ENCODE results near the gene TBC1D24. TPM values are rescaled to one million over a fixed set of nuclear protein-coding genes. Genes with fewer than 3 reads are reported as not detected.
"Not testable (repeated sequence)": the region's sequence is repeated elsewhere in the genome, so short reads cannot be mapped to it uniquely, and the experiment has no call there.

TBC1D24 gene
- total and polyA plus RNA-seq, 11 donors, result 4.0 to 19.2 (median 11.6) TPM

GRCh38 chr16:2550283-2550878 lies 75.5 kb downstream of the TBC1D24 start:
- H3K27me3 ChIP-seq; DNase-seq; H3K36me3 ChIP-seq; ATAC-seq; intact Hi-C loops (cut with DNase I); H3K4me3 ChIP-seq; H3K27ac ChIP-seq; H3K9me3 ChIP-seq: not testable (repeated sequence)
- H3K4me1 ChIP-seq, result peaks cover 0 to 11% (median 0%) of the 10 kb centered on the region in 12 donors
- WGBS, 4 donors, result 64 to 100% methylated on average over 1 of the region's 14 CpGs; no CpG with 5 or more reads in 2 of the 4 donors

GRCh38 chr16:2551420-2551889 lies 76.5 kb downstream of the TBC1D24 start:
- H3K9me3 ChIP-seq; intact Hi-C loops (cut with DNase I); H3K36me3 ChIP-seq; DNase-seq; H3K27me3 ChIP-seq; H3K4me3 ChIP-seq; H3K27ac ChIP-seq; H3K4me1 ChIP-seq; ATAC-seq: not testable (repeated sequence)
- 61 to 77% (median 71%) methylated on average over 12 to 17 of the region's 17 CpGs for WGBS, 4 donors

GRCh38 chr16:2554709-2555425 lies 79.9 kb downstream of the TBC1D24 start:
- H3K4me1 ChIP-seq; H3K36me3 ChIP-seq; H3K27ac ChIP-seq; intact Hi-C loops (cut with DNase I); H3K9me3 ChIP-seq; DNase-seq; H3K4me3 ChIP-seq; H3K27me3 ChIP-seq: not testable (repeated sequence)
- peak in 1 of 4 donors; percentile 37 for ATAC-seq
- WGBS, 4 donors, result no CpG with 5 or more reads among the region's 13 CpGs

MicroRNAs within 50 kb of the gene (microRNA counts, 767-probe panel; counts per million panel counts)
- 0 to 71.6 counts per million in 2 donors for microRNA hsa-miR-3178

Small RNAs within 50 kb of the gene (microRNA-seq; reads per million reads assigned to microRNA genes)
- gene MIR3178 (0 to 0.41 (median 0) reads per million in 4 donors), gene MIR6767 (0 reads per million in 4 donors), gene MIR6768 (0 reads per million in 4 donors)

Other genes with a start within 250 kb of the TBC1D24 start
- gene DNASE1L2, start 238.7 kb upstream of the TBC1D24 start, total RNA-seq, result under 1 TPM in 7 of 9 donors, not detected in 2; 0.12 to 0.51 (median 0.34) TPM
- under 1 TPM; 0.18 to 0.50 TPM for gene DNASE1L2, start 238.7 kb upstream of the TBC1D24 start, polyA plus RNA-seq
- 100 to 1,000 TPM in 8 of 9 donors, 10 to 100 TPM in 1; 84.6 to 178 (median 142) TPM for gene ECI1, start 223.5 kb upstream of the TBC1D24 start, total RNA-seq
- gene ECI1, start 223.5 kb upstream of the TBC1D24 start, polyA plus RNA-seq, result 100 to 1,000 TPM; 146 to 340 TPM
- 100 to 1,000 TPM; 100 to 154 (median 120) TPM for gene RNPS1, start 207.0 kb upstream of the TBC1D24 start, total RNA-seq
- 100 to 1,000 TPM in 1 of 2 donors, 10 to 100 TPM in 1; 73.9 to 193 TPM for gene RNPS1, start 207.0 kb upstream of the TBC1D24 start, polyA plus RNA-seq
- gene ABCA3, start 134.4 kb upstream of the TBC1D24 start, total RNA-seq, result 10 to 100 TPM in 5 of 9 donors, 1 to 10 TPM in 4; 8.0 to 16.5 (median 10.0) TPM
- 1 to 10 TPM; 6.7 to 8.8 TPM for gene ABCA3, start 134.4 kb upstream of the TBC1D24 start, polyA plus RNA-seq
- 1 to 10 TPM in 7 of 9 donors, under 1 TPM in 2; 0.67 to 6.0 (median 1.6) TPM for gene CCNF, start 45.7 kb upstream of the TBC1D24 start, total RNA-seq
- gene CCNF, start 45.7 kb upstream of the TBC1D24 start, polyA plus RNA-seq, result 1 to 10 TPM in 1 of 2 donors, under 1 TPM in 1; 0.38 to 1.6 TPM
- gene TEDC2, start 15.0 kb upstream of the TBC1D24 start, total RNA-seq, result 1 to 10 TPM in 5 of 9 donors, under 1 TPM in 3, not detected in 1; 0.60 to 4.9 (median 1.2) TPM
- gene TEDC2, start 15.0 kb upstream of the TBC1D24 start, polyA plus RNA-seq, result 1 to 10 TPM in 1 of 2 donors, under 1 TPM in 1; 0.46 to 3.1 TPM
- under 1 TPM in 6 of 9 donors, not detected in 3; 0.09 to 0.50 (median 0.20) TPM for gene NTN3, start 3.8 kb upstream of the TBC1D24 start, total RNA-seq
- gene NTN3, start 3.8 kb upstream of the TBC1D24 start, polyA plus RNA-seq, result not detected
- gene ATP6V0C, start 38.8 kb downstream of the TBC1D24 start, total RNA-seq, result 100 to 1,000 TPM in 7 of 9 donors, 10 to 100 TPM in 2; 61.6 to 209 (median 129) TPM
- gene ATP6V0C, start 38.8 kb downstream of the TBC1D24 start, polyA plus RNA-seq, result 100 to 1,000 TPM; 132 to 232 TPM
- 10 to 100 TPM in 5 of 9 donors, 1 to 10 TPM in 4; 8.9 to 34.0 (median 11.8) TPM for gene AMDHD2, start 45.2 kb downstream of the TBC1D24 start, total RNA-seq
- 10 to 100 TPM in 1 of 2 donors, 1 to 10 TPM in 1; 9.4 to 13.2 TPM for gene AMDHD2, start 45.2 kb downstream of the TBC1D24 start, polyA plus RNA-seq
- gene CEMP1, start 56.3 kb downstream of the TBC1D24 start, total RNA-seq, result under 1 TPM in 1 of 9 donors, not detected in 8; 0.18 TPM
- gene CEMP1, start 56.3 kb downstream of the TBC1D24 start, polyA plus RNA-seq, result under 1 TPM; 0.04 to 0.27 TPM
- gene PDPK1, start 62.9 kb downstream of the TBC1D24 start, total RNA-seq, result 10 to 100 TPM; 29.1 to 54.1 (median 40.4) TPM
- 10 to 100 TPM; 12.3 to 32.3 TPM for gene PDPK1, start 62.9 kb downstream of the TBC1D24 start, polyA plus RNA-seq
- gene KCTD5, start 207.4 kb downstream of the TBC1D24 start, total RNA-seq, result 10 to 100 TPM in 6 of 9 donors, 1 to 10 TPM in 3; 9.1 to 24.3 (median 11.1) TPM
- 10 to 100 TPM in 1 of 2 donors, 1 to 10 TPM in 1; 6.2 to 15.7 TPM for gene KCTD5, start 207.4 kb downstream of the TBC1D24 start, polyA plus RNA-seq
- gene PRSS27, start 245.1 kb downstream of the TBC1D24 start, total RNA-seq, result 1 to 10 TPM in 1 of 9 donors, under 1 TPM in 5, not detected in 3; 0.19 to 1.3 (median 0.53) TPM
- under 1 TPM; 0.25 to 0.38 TPM for gene PRSS27, start 245.1 kb downstream of the TBC1D24 start, polyA plus RNA-seq

All from heart left ventricle (tissue), 16 donors.